Esophagus mucosa (tissue), 1 donor: Measurements from ENCODE around the gene HES3. TPM values are rescaled to one million over a fixed set of nuclear protein-coding genes. Genes with fewer than 3 reads are reported as not detected.

ENCODE experiments used
- ATAC-seq: fragments of 200-7000 bp; cut with Tn5 transposase; one replicate; pipeline ENCODE4 v1.9.1; 2020
- total RNA-seq: library from RNA; stranded (reverse); gene quantifications from one replicate; pipeline ENCODE4 v1.2.4, GENCODE V29; 2023
- donor health status: DM: yes; HTN: yes; CAD: no.

The HES3 gene, protein sequence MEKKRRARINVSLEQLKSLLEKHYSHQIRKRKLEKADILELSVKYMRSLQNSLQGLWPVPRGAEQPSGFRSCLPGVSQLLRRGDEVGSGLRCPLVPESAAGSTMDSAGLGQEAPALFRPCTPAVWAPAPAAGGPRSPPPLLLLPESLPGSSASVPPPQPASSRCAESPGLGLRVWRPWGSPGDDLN
- total RNA-seq, result not detected

- ATAC-seq, result no peak
Observed at GRCh38 chr1:6243993-6244392, at the start of gene HES3. TSS of gene HES3 (plus strand) at chr1:6244179. CDS start at chr1:6244366, 187 bp downstream.

DNA sequence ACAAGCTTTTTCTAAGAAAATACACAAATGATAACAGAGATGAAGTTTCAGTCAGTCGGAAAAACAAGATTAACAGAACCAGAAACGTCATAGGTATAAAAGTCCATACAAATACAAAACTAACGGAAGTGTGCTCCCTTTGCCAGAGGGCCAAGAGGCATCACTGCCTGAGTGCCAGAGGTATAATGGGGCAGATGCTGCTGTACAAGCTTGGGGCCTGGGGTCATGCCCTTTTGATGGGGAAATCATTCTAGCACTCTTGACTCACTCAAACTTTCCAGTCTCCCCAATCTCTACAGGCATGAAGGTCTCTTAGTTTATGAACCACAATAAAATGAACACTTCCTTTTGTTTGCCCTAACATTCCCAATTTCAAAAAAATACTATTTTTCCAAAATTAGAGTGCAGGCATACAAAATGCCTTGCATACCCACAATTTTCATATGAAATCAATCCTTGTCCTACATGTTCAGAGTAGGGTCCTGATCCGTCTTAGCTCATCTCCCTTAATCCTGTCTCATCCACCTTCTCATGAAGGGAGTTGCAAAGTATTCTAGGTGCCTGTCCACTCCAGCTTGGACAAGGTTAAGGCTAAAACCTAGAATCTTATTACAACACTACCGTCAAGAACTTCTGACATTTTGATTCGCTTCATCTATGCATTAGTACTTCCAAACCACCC is 46.1 kb upstream of the HES3 start:
- ATAC-seq, result no peak

GRCh38 chr1:6198646-6199297 is 45.2 kb upstream of the HES3 start:
- ATAC-seq, result peak; percentile 25

DNA sequence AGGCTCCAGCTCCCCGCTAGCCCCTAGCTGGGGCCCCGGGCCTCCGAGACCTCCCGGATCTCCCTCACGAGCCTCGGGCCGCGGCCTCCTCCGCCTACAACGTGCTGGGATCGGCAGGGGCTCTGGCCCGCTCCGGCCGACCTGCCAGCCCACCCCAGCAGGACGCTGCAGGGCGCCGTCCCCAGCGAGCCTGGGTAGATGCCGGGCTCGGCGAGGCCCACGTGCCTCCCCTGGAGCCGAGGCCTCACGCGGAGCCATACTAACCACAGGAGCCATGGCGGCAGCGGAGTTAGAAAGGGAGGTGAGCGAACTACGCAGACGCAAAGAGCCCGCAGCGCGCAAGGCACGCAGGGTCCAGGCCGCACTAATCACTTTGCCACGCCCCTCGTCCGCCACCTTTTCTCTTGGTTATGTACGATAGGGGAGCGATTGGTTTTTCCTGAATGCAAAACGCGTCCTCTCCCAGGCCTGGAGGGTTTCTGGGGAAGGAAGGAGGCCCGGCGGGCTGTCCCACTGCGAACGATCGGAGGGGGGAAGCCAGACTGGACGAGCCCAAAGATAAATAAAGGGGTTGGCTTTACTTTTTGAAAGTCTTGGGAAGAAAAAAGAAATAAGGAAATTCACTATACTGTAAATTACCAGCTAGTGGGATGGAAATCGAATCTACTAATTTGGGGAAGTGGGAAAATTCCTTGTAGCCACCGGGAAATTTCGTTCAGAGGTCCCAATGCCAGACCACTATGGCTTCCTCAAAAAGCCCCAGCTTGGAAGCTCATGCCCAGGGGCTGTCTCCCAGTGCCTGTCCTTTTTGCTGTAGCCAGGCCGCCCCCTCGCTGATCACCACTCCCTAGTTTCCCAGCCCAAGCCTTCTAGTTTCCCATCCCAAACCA is 44.4 kb upstream of the HES3 start, which contains the start of gene RPL22:
Gene RPL22, minus strand, starts transcription at position 298 of the 890 bp plus-strand sequence. Its CDS starts 22 bp downstream, at position 276.
- ATAC-seq, result peak; percentile 98

- no peak for ATAC-seq
Observed at GRCh38 chr1:6200188-6200809, 43.7 kb upstream of the HES3 start.

GRCh38 chr1:6202256-6202655 is 41.7 kb upstream of the HES3 start:
- no peak for ATAC-seq

- peak; percentile 86 for ATAC-seq
Observed at GRCh38 chr1:6205849-6206519, 38.0 kb upstream of the HES3 start, which contains the start of gene RNF207. TSS of gene RNF207 (plus strand) at chr1:6206119. CDS start at chr1:6206536, 417 bp downstream.

DNA sequence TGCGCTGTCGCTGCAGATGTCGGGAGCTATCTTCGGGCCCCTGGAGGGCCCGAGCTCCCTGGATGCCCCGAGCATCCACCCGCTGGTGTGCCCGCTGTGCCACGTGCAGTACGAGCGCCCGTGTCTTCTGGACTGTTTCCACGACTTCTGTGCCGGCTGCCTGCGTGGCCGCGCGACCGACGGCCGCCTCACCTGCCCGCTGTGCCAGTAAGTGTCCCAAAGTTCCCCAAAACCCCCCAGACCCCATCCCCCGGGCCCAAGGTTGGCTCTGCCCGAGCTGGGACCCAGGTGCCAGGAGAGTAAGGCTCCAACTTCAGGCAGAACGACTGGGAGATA is 37.5 kb upstream of the HES3 start:
- peak; percentile 4 for ATAC-seq

GRCh38 chr1:6207075-6207885 is 36.7 kb upstream of the HES3 start:
- ATAC-seq, result no peak

- ATAC-seq, result no peak
Observed at GRCh38 chr1:6207921-6208320, 36.1 kb upstream of the HES3 start.

GRCh38 chr1:6208723-6209660 is 35.0 kb upstream of the HES3 start:
- no peak for ATAC-seq

DNA sequence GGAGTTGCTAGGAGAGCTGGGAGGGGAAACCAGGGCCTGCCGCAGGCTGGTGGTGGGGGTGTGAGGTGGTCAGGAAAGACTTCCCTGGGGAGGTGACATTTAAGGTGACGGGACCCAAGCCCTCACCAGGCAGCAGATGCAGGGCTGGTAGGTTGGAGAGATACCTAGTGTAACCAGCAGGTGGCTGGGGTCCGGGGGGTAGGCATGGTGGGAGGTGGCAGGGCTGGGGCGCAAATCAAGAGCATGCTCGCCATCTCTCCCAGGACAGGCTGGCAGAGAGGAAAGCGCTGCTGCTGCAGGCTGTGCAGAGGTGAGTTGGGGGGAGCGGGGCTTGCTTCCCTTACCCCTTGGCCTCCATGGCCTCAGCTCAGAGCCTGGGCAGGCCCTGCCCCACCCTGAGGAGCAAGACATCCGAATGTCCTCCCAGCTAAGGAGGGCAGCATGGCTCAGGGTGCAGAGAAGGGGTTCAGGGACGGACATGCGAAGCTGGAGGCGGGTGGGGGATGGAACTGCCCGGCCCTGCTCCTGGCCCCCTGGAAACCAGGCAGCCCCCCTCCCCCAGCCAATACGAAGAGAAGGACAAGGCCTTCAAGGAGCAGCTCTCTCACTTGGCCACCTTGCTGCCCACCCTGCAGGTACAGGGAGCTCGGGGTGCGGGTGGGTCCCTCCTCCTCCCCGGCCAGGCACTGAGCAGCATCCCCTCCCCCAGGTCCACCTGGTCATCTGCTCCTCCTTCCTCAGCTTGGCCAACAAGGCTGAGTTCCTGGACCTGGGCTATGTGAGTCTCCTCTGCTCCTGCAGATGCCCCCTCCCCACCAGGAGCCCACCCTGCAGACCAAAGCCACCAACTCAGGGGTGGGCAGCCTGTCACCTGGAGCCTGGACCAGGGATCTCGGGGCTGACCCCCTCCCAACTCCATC is 34.1 kb upstream of the HES3 start:
- ATAC-seq, result no peak

DNA sequence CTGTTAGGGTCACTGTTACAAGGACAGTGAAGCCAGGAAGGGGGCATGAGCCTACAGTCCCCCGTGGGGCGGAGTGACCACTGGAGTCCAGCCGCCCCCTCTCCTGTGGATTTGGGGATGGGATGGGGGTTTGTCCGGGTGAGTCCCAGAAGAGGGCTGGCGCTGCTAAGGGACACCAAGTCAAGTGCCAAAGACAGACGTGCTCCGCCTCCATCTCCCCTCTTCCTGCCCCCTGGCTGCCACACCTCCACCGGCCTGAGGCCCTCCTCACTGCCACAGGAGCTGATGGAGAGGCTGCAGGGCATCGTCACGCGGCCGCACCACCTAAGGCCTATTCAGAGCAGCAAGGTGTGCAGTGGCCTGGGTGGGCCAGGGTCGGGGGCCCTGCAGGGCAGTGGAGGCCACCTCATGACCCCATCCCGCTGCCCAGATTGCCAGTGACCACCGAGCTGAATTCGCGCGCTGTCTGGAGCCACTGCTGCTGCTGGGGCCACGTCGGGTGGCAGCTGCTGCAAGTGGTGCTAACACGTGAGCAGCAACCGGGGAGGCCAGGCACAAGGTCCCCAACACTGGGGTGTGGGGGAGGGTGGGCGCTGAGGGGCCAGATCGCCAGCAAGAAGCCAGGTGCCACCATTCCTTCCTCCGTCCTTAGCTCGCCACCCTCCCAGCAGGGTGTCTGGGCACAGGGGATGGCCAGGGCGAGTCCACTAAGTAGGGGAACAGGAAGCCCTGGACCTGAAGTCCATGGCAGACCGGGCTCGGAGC is 33.2 kb upstream of the HES3 start:
- ATAC-seq, result no peak

DNA sequence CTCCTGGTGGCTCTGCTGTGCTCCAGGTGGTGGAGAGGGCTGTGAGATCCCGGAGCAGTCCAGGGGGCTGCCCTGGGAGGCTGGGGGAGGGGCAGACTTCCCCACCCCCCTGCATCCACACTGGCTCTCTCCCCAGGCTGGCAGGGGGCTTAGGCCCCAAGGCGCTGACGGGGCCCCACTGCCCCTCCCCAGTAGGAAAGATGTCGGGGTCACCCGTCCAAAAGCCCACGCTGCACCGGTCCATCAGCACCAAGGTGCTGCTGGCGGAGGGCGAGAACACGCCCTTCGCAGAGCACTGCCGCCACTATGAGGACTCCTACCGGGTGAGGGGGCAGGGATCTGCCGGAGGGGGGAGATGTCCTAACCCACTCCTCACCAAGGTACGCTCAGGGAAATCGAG is 32.2 kb upstream of the HES3 start:
- no peak for ATAC-seq

DNA sequence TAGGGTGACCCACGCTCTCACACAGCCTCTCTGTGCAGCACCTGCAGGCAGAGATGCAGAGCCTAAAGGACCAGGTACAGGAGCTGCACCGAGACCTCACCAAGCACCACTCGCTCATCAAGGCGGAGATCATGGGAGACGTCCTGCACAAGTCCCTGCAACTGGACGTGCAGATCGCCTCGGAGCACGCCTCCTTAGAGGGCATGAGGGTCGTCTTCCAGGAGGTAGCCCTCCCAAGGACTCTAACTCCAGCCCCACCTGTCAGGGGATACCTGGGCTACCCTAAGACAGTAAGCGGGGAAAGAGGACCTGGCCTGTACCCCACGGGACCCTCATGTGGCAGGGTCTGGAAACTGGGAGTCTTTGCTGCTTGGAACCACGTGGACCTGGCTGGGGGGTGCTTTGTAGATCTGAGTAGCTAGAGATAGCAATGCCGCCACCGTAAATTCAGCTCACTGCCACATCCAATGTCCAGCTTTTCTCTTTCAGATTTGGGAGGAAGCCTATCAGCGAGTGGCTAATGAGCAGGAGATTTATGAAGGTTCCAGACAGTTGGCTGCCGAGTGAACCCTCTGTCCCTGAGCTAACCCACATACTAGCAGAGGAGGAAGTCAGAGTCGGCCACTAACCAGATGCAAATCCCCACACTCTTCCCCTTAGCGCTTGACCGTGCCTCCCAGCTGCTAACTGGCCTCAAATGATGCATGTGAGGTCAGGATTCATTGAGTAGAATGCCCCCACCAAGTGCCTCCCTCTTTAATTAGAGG is 31.6 kb upstream of the HES3 start:
- ATAC-seq, result no peak

- ATAC-seq, result no peak
Observed at GRCh38 chr1:6218375-6219164, 25.4 kb upstream of the HES3 start.
